ENCODE data around the gene ADRA1B.

DNA sequence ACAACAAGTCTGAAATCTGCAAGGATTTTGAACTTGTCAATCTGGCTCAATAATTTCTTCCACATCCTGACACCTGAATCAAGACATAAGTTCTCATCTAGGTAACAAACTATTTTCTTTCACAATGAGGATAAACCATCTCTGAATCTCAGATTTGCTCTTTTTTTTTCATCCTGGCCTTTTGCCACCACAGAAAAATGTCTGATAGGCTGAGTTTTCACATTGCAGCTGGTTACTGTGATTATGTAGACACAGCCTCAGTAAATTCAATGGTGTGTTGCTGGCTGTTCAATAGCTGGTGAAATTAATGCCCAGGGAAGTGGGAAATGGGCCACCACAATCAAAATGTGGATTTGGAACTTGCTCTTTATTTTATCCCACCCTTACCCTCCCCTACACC lies 2.8 kb upstream of the ADRA1B start:
- TF ChIP-seq, protein P1, sequence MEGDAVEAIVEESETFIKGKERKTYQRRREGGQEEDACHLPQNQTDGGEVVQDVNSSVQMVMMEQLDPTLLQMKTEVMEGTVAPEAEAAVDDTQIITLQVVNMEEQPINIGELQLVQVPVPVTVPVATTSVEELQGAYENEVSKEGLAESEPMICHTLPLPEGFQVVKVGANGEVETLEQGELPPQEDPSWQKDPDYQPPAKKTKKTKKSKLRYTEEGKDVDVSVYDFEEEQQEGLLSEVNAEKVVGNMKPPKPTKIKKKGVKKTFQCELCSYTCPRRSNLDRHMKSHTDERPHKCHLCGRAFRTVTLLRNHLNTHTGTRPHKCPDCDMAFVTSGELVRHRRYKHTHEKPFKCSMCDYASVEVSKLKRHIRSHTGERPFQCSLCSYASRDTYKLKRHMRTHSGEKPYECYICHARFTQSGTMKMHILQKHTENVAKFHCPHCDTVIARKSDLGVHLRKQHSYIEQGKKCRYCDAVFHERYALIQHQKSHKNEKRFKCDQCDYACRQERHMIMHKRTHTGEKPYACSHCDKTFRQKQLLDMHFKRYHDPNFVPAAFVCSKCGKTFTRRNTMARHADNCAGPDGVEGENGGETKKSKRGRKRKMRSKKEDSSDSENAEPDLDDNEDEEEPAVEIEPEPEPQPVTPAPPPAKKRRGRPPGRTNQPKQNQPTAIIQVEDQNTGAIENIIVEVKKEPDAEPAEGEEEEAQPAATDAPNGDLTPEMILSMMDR (IDR thresholded peaks at IDR 0.05): no peak
- TF ChIP-seq POLR2AphosphoS5 (IDR thresholded peaks at IDR 0.05) (no peak), POLR2A (IDR thresholded peaks at IDR 0.05) (no peak)
